Heart left ventricle (tissue), 16 donors: ENCODE data around the gene TERT. TPM values are rescaled to one million over a fixed set of nuclear protein-coding genes. Genes with fewer than 3 reads are reported as not detected.
"Not testable (repeated sequence)": the region's sequence is repeated elsewhere in the genome, so short reads cannot be mapped to it uniquely, and the experiment has no call there.

Source experiments
- ATAC-seq, 4 donors: fragments of 200-7000 bp; cut with Tn5 transposase; one replicate each; pipeline ENCODE4 v1.9.1; 2020 to 2022; ENCODE audit warnings: moderate library complexity in 4 of 4, mild to moderate bottlenecking in 3 of 4, moderate number of reproducible peaks in 1 of 4
- DNase-seq, 5 donors: peaks; one replicate each; pipeline ENCODE4 v3.0.0-alpha.2; 2020
- H3K27ac ChIP-seq, 12 donors: fragments of 200-600 bp; sonication (generic) in 4 of 12; one replicate each; pipeline versions ENCODE4 v1.5.0 to v1.8.0; 2016 to 2022; ENCODE audit warnings: mild to moderate bottlenecking in 2 of 12
- H3K27me3 ChIP-seq, 9 donors: fragments of 200-600 bp; sonication (generic) in 2 of 9; one replicate each; pipeline versions ENCODE4 v1.5.1 to v1.8.0; 2016 to 2022; ENCODE audit warnings: mild to moderate bottlenecking in 3 of 9
- H3K36me3 ChIP-seq, 9 donors: fragments of 200-600 bp; sonication (generic) in 2 of 9; one replicate each; pipeline versions ENCODE4 v1.5.0 to v1.8.0; 2018 to 2022; ENCODE audit warnings: mild to moderate bottlenecking in 2 of 9
- H3K4me1 ChIP-seq, 12 donors: fragments of 200-600 bp; sonication (generic) in 4 of 12; one replicate each; pipeline versions ENCODE4 v1.5.0 to v1.8.0; 2016 to 2022; ENCODE audit warnings: mild to moderate bottlenecking in 3 of 12
- H3K4me3 ChIP-seq, 12 donors: fragments of 200-600 bp; sonication (generic) in 4 of 12; one replicate each; pipeline versions ENCODE4 v1.5.0 to v1.8.0; 2017 to 2022; ENCODE audit warnings: mild to moderate bottlenecking in 9 of 12, moderate library complexity in 4 of 12
- H3K9me3 ChIP-seq, 12 donors: fragments of 200-600 bp; sonication (generic) in 4 of 12; one replicate each; pipeline versions ENCODE4 v1.5.0 to v1.8.0; 2016 to 2022; ENCODE audit warnings: mild to moderate bottlenecking in 1 of 12
- POLR2A ChIP-seq, 2 donors: fragments of 450-650 bp; IDR thresholded peaks; one replicate each; pipeline ENCODE4 v1.6.1; 2017; ENCODE audit warnings: antibody characterized with exemption in 2 of 2, mild to moderate bottlenecking in 2 of 2, moderate library complexity in 2 of 2
- WGBS, 4 donors: extraction: QIAGEN DNeasy Blood & Tissue Kit in 2 of 4; methylation state at CpG; one replicate each; pipeline versions ENCODE4 v1.1.5 to v1.1.7; 2013 to 2018; 5-methylcytosine and 5-hydroxymethylcytosine counted together
- intact Hi-C, 10 donors: fragments of 100-400 bp; cut with DNase I; formaldehyde crosslinking; loops; one replicate each; pipeline versions ENCODE4 v1.11.1 to v1.14.2; 2022
- polyA plus RNA-seq, 2 donors: library from polyadenylated mRNA; stranded (reverse); fragments of 200-250 nt; gene quantifications; one replicate each; pipeline ENCODE4 v1.2.3, GENCODE V29; 2013
- total RNA-seq, 9 donors: library from RNA; depleted of rRNA in 2 of 9; stranded (reverse); fragments of >200 nt in 2 of 9; fragmentation: NEBNext Ultra II Directional in 3 of 9; extraction: Animal tissue kit (Norgen Biotek cat#: 25700) in 3 of 9; gene quantifications; one replicate each; pipeline versions ENCODE4 v1.1.0 to v1.2.4, GENCODE V29; 2016 to 2023
- TF ChIP-seq, protein P1 (sequence below), 12 donors: fragments of 200-600 bp; sonication (generic) in 4 of 12; IDR thresholded peaks; one replicate each; pipeline versions ENCODE4 v1.5.0 to v1.8.0; 2018 to 2022; ENCODE audit warnings: antibody characterized with exemption in 12 of 12, mild to moderate bottlenecking in 5 of 12
- donor health status: ischemic (EF 13 %, LVEDD 7.1; RV severe dilation, severe dysfunction).
- donor health status: healthy with polysubstance abuse.
- donor health status: DM: no; HTN: yes; CAD: no.
- donor health status: DM: no; HTN: no; CAD: no.
- donor health status: ischemic (EF 25% LVEDD 6.9; RV normal size, moderate dysfunction).
- donor health status: ischemic (EF 25% LVEDD 5.7; RV mildly dilated, moderate dysfunction).
- donor health status: healthy.
- donor health status: DM: yes; HTN: yes; CAD: no.
- donor health status: ischemic (EF 35%, LVEDD 5.7; RV mildly dilated, moderate dysfunction).
- donor health status: nonischemic (EF 11% LVEDD 7.7; RV severe dilation, severe dysfunction).
- donor health status: DM: yes; HTN: yes; CAD: no.
- donor health status: PGD.
- donor health status: ischemic (EF 29% LVEDD 5.4; RV normal size, mild dysfunction).
- donor health status: nonischemic (EF 23%, LVEDD 6.1; RV moderate dilation, normal function).

Gene TERT
- total and polyA plus RNA-seq, 11 donors = not detected

GRCh38 chr5:1292846-1293415 lies 1.9 kb downstream of the TERT start:
- H3K27ac ChIP-seq = no peak overlapping the region
- H3K36me3 ChIP-seq = no peaks in the 10 kb centered on the region
- H3K4me3 ChIP-seq = no peak overlapping the region
- WGBS, 4 donors = 86 to 88% (median 87%) methylated on average over 30 of the region's 30 CpGs
- ATAC-seq = no peak
- peaks cover 0 to 5% (median 0%) of the 10 kb centered on the region in 12 donors for H3K9me3 ChIP-seq
- DNase-seq = peak in 1 of 5 donors; percentile 44
- intact Hi-C loops = no loop called here
- H3K27me3 ChIP-seq = peaks cover 21 to 59% (median 33%) of the 10 kb centered on the region in 9 donors
- no peak for TF ChIP-seq POLR2A (IDR thresholded peaks at IDR 0.05)
- TF ChIP-seq, protein P1, sequence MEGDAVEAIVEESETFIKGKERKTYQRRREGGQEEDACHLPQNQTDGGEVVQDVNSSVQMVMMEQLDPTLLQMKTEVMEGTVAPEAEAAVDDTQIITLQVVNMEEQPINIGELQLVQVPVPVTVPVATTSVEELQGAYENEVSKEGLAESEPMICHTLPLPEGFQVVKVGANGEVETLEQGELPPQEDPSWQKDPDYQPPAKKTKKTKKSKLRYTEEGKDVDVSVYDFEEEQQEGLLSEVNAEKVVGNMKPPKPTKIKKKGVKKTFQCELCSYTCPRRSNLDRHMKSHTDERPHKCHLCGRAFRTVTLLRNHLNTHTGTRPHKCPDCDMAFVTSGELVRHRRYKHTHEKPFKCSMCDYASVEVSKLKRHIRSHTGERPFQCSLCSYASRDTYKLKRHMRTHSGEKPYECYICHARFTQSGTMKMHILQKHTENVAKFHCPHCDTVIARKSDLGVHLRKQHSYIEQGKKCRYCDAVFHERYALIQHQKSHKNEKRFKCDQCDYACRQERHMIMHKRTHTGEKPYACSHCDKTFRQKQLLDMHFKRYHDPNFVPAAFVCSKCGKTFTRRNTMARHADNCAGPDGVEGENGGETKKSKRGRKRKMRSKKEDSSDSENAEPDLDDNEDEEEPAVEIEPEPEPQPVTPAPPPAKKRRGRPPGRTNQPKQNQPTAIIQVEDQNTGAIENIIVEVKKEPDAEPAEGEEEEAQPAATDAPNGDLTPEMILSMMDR (IDR thresholded peaks at IDR 0.05) = no peak
- H3K4me1 ChIP-seq = peaks cover 0 to 14% (median 0%) of the 10 kb centered on the region in 12 donors

DNA sequence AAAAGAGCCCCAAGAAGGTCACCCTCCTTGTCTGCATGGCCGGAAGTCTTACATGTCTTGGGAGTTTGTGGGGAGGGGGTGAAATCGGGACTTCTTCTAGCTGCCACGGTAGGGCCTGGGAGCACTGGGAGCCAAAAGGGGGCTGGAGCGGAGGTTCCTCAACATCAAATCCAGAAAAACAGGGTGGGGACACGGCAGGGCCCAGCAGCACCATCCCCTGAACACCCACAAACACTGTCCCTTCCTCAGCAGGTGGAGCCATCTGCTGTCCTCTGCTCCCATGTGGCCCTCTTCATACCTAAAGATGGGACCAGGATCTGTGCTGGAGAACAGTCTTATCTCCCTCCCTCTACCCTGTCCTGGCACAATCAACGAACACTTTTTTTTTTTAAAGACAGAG lies 2.7 kb downstream of the TERT start:
- no peak for ATAC-seq

GRCh38 chr5:1291611-1292080 lies 3.2 kb downstream of the TERT start:
- TF ChIP-seq, protein P1 (IDR thresholded peaks at IDR 0.05) = no peak
- TF ChIP-seq POLR2A (IDR thresholded peaks at IDR 0.05) = no peak
- Histone ChIP-seq H3K9me3 (peaks cover 0 to 5% (median 0%) of the 10 kb centered on the region in 12 donors), H3K4me1 (peaks cover 0 to 14% (median 0%) of the 10 kb centered on the region in 12 donors), H3K36me3 (no peaks in the 10 kb centered on the region), H3K27me3 (peaks cover 21 to 51% (median 32%) of the 10 kb centered on the region in 9 donors), H3K27ac (no peak overlapping the region), H3K4me3 (no peak overlapping the region)
- WGBS, 4 donors = 76 to 84% (median 82%) methylated on average over 23 to 24 of the region's 24 CpGs
- DNase-seq (peak in 1 of 5 donors; percentile 38), ATAC-seq (no peak)
- intact Hi-C loops = no loop called here

More for the DNA sequence above, 2.7 kb downstream of the TERT start:
- H3K27ac ChIP-seq = no peak overlapping the region
- peaks cover 0 to 5% (median 0%) of the 10 kb centered on the region in 12 donors for H3K9me3 ChIP-seq
- peak in 1 of 5 donors; percentile 16 for DNase-seq
- no peak overlapping the region for H3K4me3 ChIP-seq
- TF ChIP-seq, protein P1 (IDR thresholded peaks at IDR 0.05) = no peak
- no peak for TF ChIP-seq POLR2A (IDR thresholded peaks at IDR 0.05)
- peaks cover 21 to 55% (median 33%) of the 10 kb centered on the region in 9 donors for H3K27me3 ChIP-seq
- intact Hi-C loops = no loop called here
- WGBS, 4 donors = 66 to 80% (median 69%) methylated on average over 6 of the region's 6 CpGs
- no peaks in the 10 kb centered on the region for H3K36me3 ChIP-seq
- H3K4me1 ChIP-seq = peaks cover 0 to 14% (median 0%) of the 10 kb centered on the region in 12 donors

- WGBS, 4 donors = 50 to 86% (median 79%) methylated on average over 2 to 24 of the region's 24 CpGs
These were observed 3.9 kb downstream of the TERT start for GRCh38 chr5:1290956-1291355.

GRCh38 chr5:1289559-1289958 lies 5.3 kb downstream of the TERT start:
- H3K4me1 ChIP-seq, H3K27ac ChIP-seq, DNase-seq, intact Hi-C loops, H3K4me3 ChIP-seq, H3K9me3 ChIP-seq, ATAC-seq, H3K36me3 ChIP-seq: not testable (repeated sequence)
- H3K27me3 ChIP-seq = peaks cover 6 to 30% (median 20%) of the 10 kb centered on the region in 9 donors
- WGBS, 4 donors = 80 to 93% (median 87%) methylated on average over 2 to 31 of the region's 32 CpGs

More at GRCh38 chr5:1290956-1291355, 3.9 kb downstream of the TERT start:
- intact Hi-C loops, H3K36me3 ChIP-seq, H3K27ac ChIP-seq, DNase-seq, H3K9me3 ChIP-seq, H3K4me3 ChIP-seq, ATAC-seq: not testable (repeated sequence)
- Histone ChIP-seq H3K4me1 (peaks cover 0 to 14% (median 0%) of the 10 kb centered on the region in 12 donors), H3K27me3 (peaks cover 20 to 44% (median 32%) of the 10 kb centered on the region in 9 donors)
